Spleen (tissue), 11 donors: ENCODE results near the gene KCNQ4. TPM values are rescaled to one million over a fixed set of nuclear protein-coding genes. Genes with fewer than 3 reads are reported as not detected.

ENCODE experiments used
- DNase-seq: peaks from one replicate; pipeline ENCODE4 v3.0.0-alpha.2; 2020
- H3K27ac ChIP-seq, 8 donors: fragments of 200-600 bp; sonication (generic) in 7 of 8; 1 replicate in 4 of 8; 2 replicates in 4 of 8; pipeline versions ENCODE4 v1.5.0 to v1.8.0; 2016 to 2021; ENCODE audit warnings: inconsistent platforms in 4 of 8, mild to moderate bottlenecking in 4 of 8, moderate library complexity in 1 of 8
- H3K27me3 ChIP-seq, 7 donors: fragments of 200-600 bp; sonication (generic) in 6 of 7; replicated peaks in 1 of 7; 1 replicate in 4 of 7; 2 replicates in 3 of 7; pipeline versions ENCODE4 v1.5.0 to v1.8.0; 2016 to 2021; ENCODE audit warnings: inconsistent platforms in 3 of 7, mild to moderate bottlenecking in 1 of 7
- H3K36me3 ChIP-seq, 6 donors: fragments of 200-600 bp; sonication (generic) in 5 of 6; 1 replicate in 4 of 6; 2 replicates in 2 of 6; pipeline versions ENCODE4 v1.5.0 to v1.8.0; 2016 to 2021; ENCODE audit warnings: inconsistent platforms in 2 of 6
- H3K4me1 ChIP-seq, 6 donors: fragments of 200-600 bp; sonication (generic) in 5 of 6; 1 replicate in 3 of 6; 2 replicates in 3 of 6; pipeline versions ENCODE4 v1.5.0 to v1.8.0; 2016 to 2021; ENCODE audit warnings: inconsistent platforms in 3 of 6
- H3K4me3 ChIP-seq, 8 donors: fragments of 200-600 bp; sonication (generic) in 7 of 8; 1 replicate in 4 of 8; 2 replicates in 4 of 8; pipeline versions ENCODE4 v1.5.0 to v1.8.0; 2016 to 2021; ENCODE audit warnings: inconsistent platforms in 4 of 8, mild to moderate bottlenecking in 4 of 8, moderate library complexity in 2 of 8
- H3K9me3 ChIP-seq, 8 donors: fragments of 200-600 bp; sonication (generic) in 7 of 8; 1 replicate in 4 of 8; 2 replicates in 4 of 8; pipeline versions ENCODE4 v1.5.0 to v1.8.0; 2016 to 2021; ENCODE audit warnings: inconsistent platforms in 4 of 8
- CTCF ChIP-seq, 11 experiments: fragments of 200-600 bp in 7 of 11; fragments of 450-650 bp in 4 of 11; sonication (generic) in 4 of 11; IDR thresholded peaks in 8 of 11; conservative IDR thresholded peaks in 3 of 11; 1 replicate in 7 of 11; 2 replicates in 4 of 11; pipeline versions ENCODE4 v1.4.0 to v1.8.0; 2016 to 2021; ENCODE audit warnings: antibody characterized with exemption in 11 of 11, inconsistent platforms in 4 of 11, mild to moderate bottlenecking in 1 of 11
- POLR2A ChIP-seq, 3 donors: fragments of 450-650 bp; IDR thresholded peaks; one replicate each; pipeline ENCODE4 v1.5.1; 2017; ENCODE audit warnings: antibody characterized with exemption in 3 of 3, mild to moderate bottlenecking in 1 of 3
- POLR2AphosphoS5 ChIP-seq, 3 donors: sonication (generic); formaldehyde crosslinking; IDR thresholded peaks; one replicate each; pipeline ENCODE4 v1.5.1; 2017; ENCODE audit warnings: antibody characterized with exemption in 3 of 3
- WGBS, 5 donors: extraction: QIAGEN DNeasy Blood & Tissue Kit in 3 of 5; methylation state at CpG; one replicate each; pipeline versions ENCODE4 v1.1.5 to v1.1.7; 2013 to 2018; 5-methylcytosine and 5-hydroxymethylcytosine counted together
- intact Hi-C: fragments of 100-400 bp; cut with DNase I; formaldehyde crosslinking; loops from one replicate; pipeline ENCODE4 v1.15.0; 2023; ENCODE audit warnings: low total_unique reads
- polyA plus RNA-seq, 3 donors: library from polyadenylated mRNA; stranded (reverse); fragments of 200-250 nt; gene quantifications; one replicate each; pipeline ENCODE4 v1.2.1, GENCODE V29; 2013
- total RNA-seq, 7 donors: library from RNA; depleted of rRNA in 3 of 7; stranded (reverse); fragments of >200 nt in 3 of 7; fragmentation: NEBNext Ultra II Directional in 4 of 7; extraction: Animal tissue kit (Norgen Biotek cat#: 25700) in 4 of 7; gene quantifications; one replicate each; pipeline versions ENCODE4 v1.1.0 to v1.2.1, GENCODE V29; 2016 to 2021
- donor health status: healthy with polysubstance abuse.
- donor health status: DM: no; HTN: no; CAD: no; lungs with moderate emphysema.
- donor health status: DM: no; HTN: no; CAD: no.
- donor health status: Bipolar disorder and iron deficiency.
- donor health status: healthy.
- donor health status: DM: no; HTN: no; CAD: no.
- donor health status: DM: yes; HTN: yes; CAD: no.

KCNQ4 gene
- total and polyA plus RNA-seq, 10 donors: 0.09 to 0.54 (median 0.25) TPM

- peaks cover 0 to 56% (median 16%) of the 10 kb centered on the region in 6 donors for H3K4me1 ChIP-seq
- H3K27me3 ChIP-seq: no peaks in the 10 kb centered on the region
- no peak overlapping the region for H3K4me3 ChIP-seq
- no peak for DNase-seq
- H3K36me3 ChIP-seq: peaks cover 0 to 58% (median 29%) of the 10 kb centered on the region in 6 donors
- peak overlapping the region in 4 of 8 donors; percentile 5 to 55 (median 18) for H3K27ac ChIP-seq
- H3K9me3 ChIP-seq: no peaks in the 10 kb centered on the region
- WGBS, 5 donors: 82 to 84% (median 82%) methylated on average over 6 of the region's 6 CpGs
- intact Hi-C loops: no loop called here
- no peak for TF ChIP-seq POLR2A (IDR thresholded peaks at IDR 0.05)
- no peak for TF ChIP-seq CTCF (IDR thresholded peaks at IDR 0.05 in 8 of 11, conservative IDR thresholded peaks at IDR 0.05 in 3 of 11)
- TF ChIP-seq POLR2AphosphoS5 (IDR thresholded peaks at IDR 0.05): no peak
Measured at GRCh38 chr1:40738831-40739230, 44.8 kb upstream of the KCNQ4 start.

- peak overlapping the region in 2 of 8 donors; percentile 5 to 55 for H3K27ac ChIP-seq
- WGBS, 5 donors: 92 to 98% (median 96%) methylated on average over 3 of the region's 3 CpGs
Measured at GRCh38 chr1:40739455-40740008, 44.1 kb upstream of the KCNQ4 start.

GRCh38 chr1:40740039-40740996, 43.3 kb upstream of the KCNQ4 start:
- WGBS, 5 donors: 75 to 87% (median 76%) methylated on average over 6 of the region's 6 CpGs
- no peak for DNase-seq
- Histone ChIP-seq H3K4me3 (no peak overlapping the region), H3K9me3 (no peaks in the 10 kb centered on the region), H3K27me3 (no peaks in the 10 kb centered on the region), H3K27ac (peak overlapping the region in 1 of 8 donors; percentile 55), H3K36me3 (peaks cover 0 to 68% (median 30%) of the 10 kb centered on the region in 6 donors), H3K4me1 (peaks cover 0 to 61% (median 16%) of the 10 kb centered on the region in 6 donors)
- intact Hi-C loops: no loop called here
- TF ChIP-seq POLR2A (IDR thresholded peaks at IDR 0.05) (no peak), POLR2AphosphoS5 (IDR thresholded peaks at IDR 0.05) (no peak), CTCF (IDR thresholded peaks at IDR 0.05 in 8 of 11, conservative IDR thresholded peaks at IDR 0.05 in 3 of 11) (no peak)

More at GRCh38 chr1:40739455-40740008, 44.1 kb upstream of the KCNQ4 start:
- intact Hi-C loops: no loop called here
- Histone ChIP-seq H3K9me3 (no peaks in the 10 kb centered on the region), H3K4me3 (no peak overlapping the region), H3K4me1 (peaks cover 0 to 58% (median 16%) of the 10 kb centered on the region in 6 donors), H3K27me3 (no peaks in the 10 kb centered on the region), H3K36me3 (peaks cover 0 to 65% (median 30%) of the 10 kb centered on the region in 6 donors)
- no peak for DNase-seq
- TF ChIP-seq POLR2A (IDR thresholded peaks at IDR 0.05) (no peak), POLR2AphosphoS5 (IDR thresholded peaks at IDR 0.05) (no peak), CTCF (IDR thresholded peaks at IDR 0.05 in 8 of 11, conservative IDR thresholded peaks at IDR 0.05 in 3 of 11) (no peak)
